GM12891 (cell line): ENCODE results near the gene GHSR.

Experiments used
- PAX5 ChIP-seq: IDR thresholded peaks from 2 replicates; pipeline ENCODE4 v1.6.1; 2011; ENCODE audit warnings: low read length, moderate library complexity, mild to moderate bottlenecking; ENCODE audit not compliant: insufficient read depth, severe bottlenecking
- SPI1 ChIP-seq: IDR thresholded peaks from 2 replicates; pipeline ENCODE4 v1.6.1; 2011; ENCODE audit warnings: low read depth, low read length, control low read depth

GRCh38 chr3:172402090-172402489 is 46.2 kb downstream of the GHSR start:
- no peak for TF ChIP-seq PAX5
- TF ChIP-seq SPI1, result no peak
